K562 (cell line): ENCODE data around the gene CYBRD1. TPM values are rescaled to one million over a fixed set of nuclear protein-coding genes. Genes with fewer than 3 reads are reported as not detected.
A peak's percentile ranks its signal among the peaks of the same experiment; 100 is the strongest.

Source experiments
- ADNP ChIP-seq: fragments of 200-800 bp; sonication (Bioruptor generic); IDR thresholded peaks from 2 replicates; pipeline ENCODE4 v1.6.1; 2016; ENCODE audit warnings: missing genetic modification characterization, missing compliant biosample characterization
- C11orf30 ChIP-seq: fragments of 450-650 bp; IDR thresholded peaks from 2 replicates; pipeline ENCODE4 v1.6.1; 2016; ENCODE audit warnings: low read depth, mild to moderate bottlenecking
- HDAC1 ChIP-seq, 2 experiments: fragments of 450-650 bp; IDR thresholded peaks; 2 replicates each; pipeline ENCODE4 v1.6.1; 2016 to 2017; ENCODE audit warnings: inconsistent platforms in 1 of 2, mild to moderate bottlenecking in 1 of 2, moderate library complexity in 1 of 2
- HNRNPUL1 ChIP-seq: fragments of 200-400 bp; formaldehyde crosslinking; IDR thresholded peaks from 2 replicates; pipeline ENCODE4 v1.6.1; 2017; ENCODE audit warnings: low read length
- MBD2 ChIP-seq: sonication (generic); IDR thresholded peaks from 2 replicates; pipeline ENCODE4 v1.6.1; 2016; ENCODE audit warnings: low read depth, borderline replicate concordance
- PHTF2 ChIP-seq: fragments of 250-450 bp; sonication (Bioruptor Pico); IDR thresholded peaks from 2 replicates; pipeline ENCODE4 v1.5.0; 2021; ENCODE audit warnings: mild to moderate bottlenecking
- RBBP5 ChIP-seq: fragments of 200-600 bp; sonication (generic); IDR thresholded peaks from 2 replicates; pipeline ENCODE4 v1.6.1; 2012; ENCODE audit warnings: borderline replicate concordance, mild to moderate bottlenecking, low read length, control low read depth, inconsistent platforms; ENCODE audit not compliant: insufficient read depth, poor library complexity, severe bottlenecking
- SMARCE1 ChIP-seq: fragments of 450-650 bp; IDR thresholded peaks from 2 replicates; pipeline ENCODE4 v1.7.1; 2016; ENCODE audit warnings: mild to moderate bottlenecking
- SREBF1 ChIP-seq: fragments of 150-350 bp; IDR thresholded peaks from 2 replicates; pipeline ENCODE4 v1.6.1; 2014; ENCODE audit warnings: antibody characterized with exemption, low read depth, low read length, borderline replicate concordance
- ZBTB7A ChIP-seq: IDR thresholded peaks from 2 replicates; pipeline ENCODE4 v1.6.1; 2011; ENCODE audit warnings: low read depth, mild to moderate bottlenecking, low read length, moderate library complexity, borderline replicate concordance; ENCODE audit not compliant: control insufficient read depth
- ZNF41 ChIP-seq: fragments of 250-450 bp; sonication (Bioruptor Pico); conservative IDR thresholded peaks from 2 replicates; pipeline ENCODE4 v1.4.0; 2020; ENCODE audit warnings: mild to moderate bottlenecking
- ZNF707 ChIP-seq: fragments of 250-450 bp; sonication (Bioruptor Pico); conservative IDR thresholded peaks from 2 replicates; pipeline ENCODE4 v1.8.0; 2022; ENCODE audit warnings: inconsistent platforms, mild to moderate bottlenecking, moderate library complexity
- polyA plus RNA-seq, 8 experiments: library from polyadenylated mRNA; depleted of rRNA in 4 of 8; stranded (reverse) in 5 of 8; unstranded in 3 of 8; fragments of >200 nt; fragmentation: Nextera tagmentation in 2 of 8; fragmentation: Illumina TruSeq in 1 of 8; extraction: Ambion mirVana in 2 of 8; extraction: Trizol in 1 of 8; gene quantifications; 2 replicates each; pipeline versions ENCODE4 v1.2.1 to v1.2.3, GENCODE V29; 2011 to 2014; ENCODE audit warnings: inconsistent platforms in 1 of 8, missing spikeins in 1 of 8
- total RNA-seq, 7 experiments: library from RNA; depleted of rRNA in 6 of 7; stranded (reverse); fragments of >200 nt in 6 of 7; fragmentation: Illumina TruSeq in 2 of 7; extraction: Trizol in 2 of 7; gene quantifications; 2 replicates each; pipeline versions ENCODE4 v1.2.1 to v1.2.3, GENCODE V29; 2011 to 2021; ENCODE audit warnings: low replicate concordance in 1 of 7
- TF ChIP-seq, protein P1 (sequence below), 2 experiments: fragments of 450-650 bp; IDR thresholded peaks; 2 replicates each; pipeline ENCODE4 v1.6.1; 2016
- TF ChIP-seq, protein P2 (sequence below): fragments of 450-650 bp; IDR thresholded peaks from 2 replicates; pipeline ENCODE4 v1.6.1; 2016; ENCODE audit warnings: mild to moderate bottlenecking
- TF ChIP-seq, protein P3 (sequence below): sonication (generic); formaldehyde crosslinking; IDR thresholded peaks from 2 replicates; pipeline ENCODE4 v1.8.0; 2022; ENCODE audit warnings: mild to moderate bottlenecking, missing genetic modification reagents
- TF ChIP-seq, protein P4 (sequence below), 2 experiments: fragments of 450-650 bp in 1 of 2; sonication (generic) in 1 of 2; formaldehyde crosslinking in 1 of 2; IDR thresholded peaks in 1 of 2; conservative IDR thresholded peaks in 1 of 2; 2 replicates each; pipeline versions ENCODE4 v1.6.1 to v1.8.1; 2016 to 2023; ENCODE audit warnings: mild to moderate bottlenecking in 2 of 2, moderate library complexity in 2 of 2, inconsistent platforms in 1 of 2, missing genetic modification reagents in 1 of 2
- TF ChIP-seq, protein P5 (sequence below), 2 experiments: fragments of 200-800 bp in 1 of 2; sonication (Bioruptor generic) in 1 of 2; sonication (generic) in 1 of 2; formaldehyde crosslinking in 1 of 2; IDR thresholded peaks in 1 of 2; conservative IDR thresholded peaks in 1 of 2; 2 replicates each; pipeline versions ENCODE4 v1.5.0 to v1.6.1; 2016 to 2020; ENCODE audit warnings: missing compliant biosample characterization in 1 of 2, missing genetic modification characterization in 1 of 2, missing genetic modification reagents in 1 of 2

CYBRD1 gene
- total and polyA plus RNA-seq, 9 of the 15 experiments (the other 6 are each of a cell fraction or from before 2014, with no cell fraction given), result 9.6 to 22.4 (median 15.6) TPM

DNA sequence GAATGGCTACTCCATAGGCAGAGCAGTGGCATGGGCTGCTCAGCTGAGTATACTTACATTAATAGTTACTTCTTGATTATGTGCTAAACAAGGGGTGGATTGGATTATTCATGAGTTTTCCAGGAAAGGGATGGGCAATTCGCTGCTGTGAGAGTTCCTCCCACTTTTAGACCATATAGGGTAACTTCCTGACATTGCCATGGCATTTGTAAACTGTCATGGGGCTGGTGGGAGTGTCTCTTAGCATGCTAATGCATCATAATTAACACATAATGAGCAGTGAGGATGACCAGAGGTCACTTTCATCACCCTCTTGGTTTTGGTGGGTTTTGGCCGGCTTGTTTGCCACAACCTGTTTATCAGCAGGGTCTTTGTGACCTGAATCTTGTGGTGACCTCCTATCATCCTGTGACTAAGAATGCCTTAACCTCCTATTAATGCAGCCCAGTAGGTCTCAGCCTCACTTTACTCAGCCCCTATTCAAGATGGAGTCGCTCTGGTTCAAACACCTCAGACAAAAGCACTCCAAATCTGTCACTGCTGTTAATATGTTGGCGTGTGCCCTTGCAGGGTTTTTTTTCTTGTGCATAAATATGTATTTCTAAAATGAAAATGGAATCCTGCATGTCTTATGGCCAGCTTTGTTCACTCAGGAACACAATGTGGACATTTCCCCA lies 56.0 kb downstream of the CYBRD1 start (continued):
- no peak for TF ChIP-seq ZBTB7A
- TF ChIP-seq PHTF2, result no peak
- TF ChIP-seq, protein P1, sequence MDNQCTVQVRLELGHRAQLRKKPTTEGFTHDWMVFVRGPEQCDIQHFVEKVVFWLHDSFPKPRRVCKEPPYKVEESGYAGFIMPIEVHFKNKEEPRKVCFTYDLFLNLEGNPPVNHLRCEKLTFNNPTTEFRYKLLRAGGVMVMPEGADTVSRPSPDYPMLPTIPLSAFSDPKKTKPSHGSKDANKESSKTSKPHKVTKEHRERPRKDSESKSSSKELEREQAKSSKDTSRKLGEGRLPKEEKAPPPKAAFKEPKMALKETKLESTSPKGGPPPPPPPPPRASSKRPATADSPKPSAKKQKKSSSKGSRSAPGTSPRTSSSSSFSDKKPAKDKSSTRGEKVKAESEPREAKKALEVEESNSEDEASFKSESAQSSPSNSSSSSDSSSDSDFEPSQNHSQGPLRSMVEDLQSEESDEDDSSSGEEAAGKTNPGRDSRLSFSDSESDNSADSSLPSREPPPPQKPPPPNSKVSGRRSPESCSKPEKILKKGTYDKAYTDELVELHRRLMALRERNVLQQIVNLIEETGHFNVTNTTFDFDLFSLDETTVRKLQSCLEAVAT (IDR thresholded peaks at IDR 0.05), result no peak
- no peak for TF ChIP-seq HNRNPUL1
- TF ChIP-seq ADNP (tag), result no peak
- TF ChIP-seq, protein P2, sequence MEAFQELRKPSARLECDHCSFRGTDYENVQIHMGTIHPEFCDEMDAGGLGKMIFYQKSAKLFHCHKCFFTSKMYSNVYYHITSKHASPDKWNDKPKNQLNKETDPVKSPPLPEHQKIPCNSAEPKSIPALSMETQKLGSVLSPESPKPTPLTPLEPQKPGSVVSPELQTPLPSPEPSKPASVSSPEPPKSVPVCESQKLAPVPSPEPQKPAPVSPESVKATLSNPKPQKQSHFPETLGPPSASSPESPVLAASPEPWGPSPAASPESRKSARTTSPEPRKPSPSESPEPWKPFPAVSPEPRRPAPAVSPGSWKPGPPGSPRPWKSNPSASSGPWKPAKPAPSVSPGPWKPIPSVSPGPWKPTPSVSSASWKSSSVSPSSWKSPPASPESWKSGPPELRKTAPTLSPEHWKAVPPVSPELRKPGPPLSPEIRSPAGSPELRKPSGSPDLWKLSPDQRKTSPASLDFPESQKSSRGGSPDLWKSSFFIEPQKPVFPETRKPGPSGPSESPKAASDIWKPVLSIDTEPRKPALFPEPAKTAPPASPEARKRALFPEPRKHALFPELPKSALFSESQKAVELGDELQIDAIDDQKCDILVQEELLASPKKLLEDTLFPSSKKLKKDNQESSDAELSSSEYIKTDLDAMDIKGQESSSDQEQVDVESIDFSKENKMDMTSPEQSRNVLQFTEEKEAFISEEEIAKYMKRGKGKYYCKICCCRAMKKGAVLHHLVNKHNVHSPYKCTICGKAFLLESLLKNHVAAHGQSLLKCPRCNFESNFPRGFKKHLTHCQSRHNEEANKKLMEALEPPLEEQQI, result no peak
- TF ChIP-seq, protein P3, sequence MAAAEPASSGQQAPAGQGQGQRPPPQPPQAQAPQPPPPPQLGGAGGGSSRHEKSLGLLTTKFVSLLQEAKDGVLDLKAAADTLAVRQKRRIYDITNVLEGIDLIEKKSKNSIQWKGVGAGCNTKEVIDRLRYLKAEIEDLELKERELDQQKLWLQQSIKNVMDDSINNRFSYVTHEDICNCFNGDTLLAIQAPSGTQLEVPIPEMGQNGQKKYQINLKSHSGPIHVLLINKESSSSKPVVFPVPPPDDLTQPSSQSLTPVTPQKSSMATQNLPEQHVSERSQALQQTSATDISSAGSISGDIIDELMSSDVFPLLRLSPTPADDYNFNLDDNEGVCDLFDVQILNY (CRISPR knock-in tag), result no peak
- TF ChIP-seq RBBP5, result no peak
- TF ChIP-seq SREBF1, result no peak
- TF ChIP-seq C11orf30, result no peak
- TF ChIP-seq MBD2, result no peak
- TF ChIP-seq, protein P4, sequence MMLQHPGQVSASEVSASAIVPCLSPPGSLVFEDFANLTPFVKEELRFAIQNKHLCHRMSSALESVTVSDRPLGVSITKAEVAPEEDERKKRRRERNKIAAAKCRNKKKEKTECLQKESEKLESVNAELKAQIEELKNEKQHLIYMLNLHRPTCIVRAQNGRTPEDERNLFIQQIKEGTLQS (IDR thresholded peaks at IDR 0.05), result no peak
- TF ChIP-seq, protein P4 (CRISPR knock-in tag; conservative IDR thresholded peaks at IDR 0.05), result no peak
- peak; percentile 85 for TF ChIP-seq ZNF41 (CRISPR knock-in tag)
- no peak for TF ChIP-seq HDAC1 (IDR thresholded peaks at IDR 0.05)
- TF ChIP-seq ZNF707 (CRISPR knock-in tag), result no peak
- TF ChIP-seq, protein P5, sequence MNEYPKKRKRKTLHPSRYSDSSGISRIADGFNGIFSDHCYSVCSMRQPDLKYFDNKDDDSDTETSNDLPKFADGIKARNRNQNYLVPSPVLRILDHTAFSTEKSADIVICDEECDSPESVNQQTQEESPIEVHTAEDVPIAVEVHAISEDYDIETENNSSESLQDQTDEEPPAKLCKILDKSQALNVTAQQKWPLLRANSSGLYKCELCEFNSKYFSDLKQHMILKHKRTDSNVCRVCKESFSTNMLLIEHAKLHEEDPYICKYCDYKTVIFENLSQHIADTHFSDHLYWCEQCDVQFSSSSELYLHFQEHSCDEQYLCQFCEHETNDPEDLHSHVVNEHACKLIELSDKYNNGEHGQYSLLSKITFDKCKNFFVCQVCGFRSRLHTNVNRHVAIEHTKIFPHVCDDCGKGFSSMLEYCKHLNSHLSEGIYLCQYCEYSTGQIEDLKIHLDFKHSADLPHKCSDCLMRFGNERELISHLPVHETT (CRISPR knock-in tag; conservative IDR thresholded peaks at IDR 0.05 in 1 of 2, IDR thresholded peaks at IDR 0.05 in 1 of 2), result peak in 1 of 2 experiments; percentile 77; a peak in 1 of 4 replicates
- TF ChIP-seq SMARCE1, result no peak
